ENCODE measurements around the gene PRRX2.

PRRX2 gene

DNA sequence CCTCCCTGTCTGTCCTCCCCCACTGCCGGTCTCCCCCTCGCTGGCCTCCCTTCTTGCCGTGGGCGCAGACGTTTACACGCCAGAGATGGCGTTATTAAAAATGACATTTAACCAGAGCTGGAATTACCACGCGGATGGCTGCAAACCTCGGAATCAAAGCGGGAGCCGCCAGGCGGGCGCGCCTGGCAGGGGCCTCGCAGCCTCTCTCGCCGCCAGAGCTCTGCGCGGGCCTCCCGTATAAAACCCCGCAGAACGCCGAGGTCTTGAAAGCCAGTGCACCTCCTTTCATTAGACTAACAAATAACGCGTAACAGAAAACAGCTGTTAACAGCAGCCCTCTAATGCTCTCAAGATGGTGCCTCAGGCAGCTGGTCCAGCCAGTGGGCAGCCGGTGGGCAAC, 10.2 kb downstream of the PRRX2 start:
- TF ChIP-seq ARNTL (CRISPR knock-in tag; IDR thresholded peaks at IDR 0.05; ENCODE audit: borderline replicate concordance, low read depth), result no peak
- TF ChIP-seq GLIS3 (CRISPR knock-in tag; IDR thresholded peaks at IDR 0.05), result no peak
- no peak for TF ChIP-seq RARB (CRISPR knock-in tag; IDR thresholded peaks at IDR 0.05)
- TF ChIP-seq ZFP30 (CRISPR knock-in tag; IDR thresholded peaks at IDR 0.05), result no peak
- TF ChIP-seq ZNF70 (CRISPR knock-in tag; IDR thresholded peaks at IDR 0.05), result no peak
- TF ChIP-seq CSDC2 (CRISPR knock-in tag; IDR thresholded peaks at IDR 0.05), result no peak
- TF ChIP-seq, protein P1, sequence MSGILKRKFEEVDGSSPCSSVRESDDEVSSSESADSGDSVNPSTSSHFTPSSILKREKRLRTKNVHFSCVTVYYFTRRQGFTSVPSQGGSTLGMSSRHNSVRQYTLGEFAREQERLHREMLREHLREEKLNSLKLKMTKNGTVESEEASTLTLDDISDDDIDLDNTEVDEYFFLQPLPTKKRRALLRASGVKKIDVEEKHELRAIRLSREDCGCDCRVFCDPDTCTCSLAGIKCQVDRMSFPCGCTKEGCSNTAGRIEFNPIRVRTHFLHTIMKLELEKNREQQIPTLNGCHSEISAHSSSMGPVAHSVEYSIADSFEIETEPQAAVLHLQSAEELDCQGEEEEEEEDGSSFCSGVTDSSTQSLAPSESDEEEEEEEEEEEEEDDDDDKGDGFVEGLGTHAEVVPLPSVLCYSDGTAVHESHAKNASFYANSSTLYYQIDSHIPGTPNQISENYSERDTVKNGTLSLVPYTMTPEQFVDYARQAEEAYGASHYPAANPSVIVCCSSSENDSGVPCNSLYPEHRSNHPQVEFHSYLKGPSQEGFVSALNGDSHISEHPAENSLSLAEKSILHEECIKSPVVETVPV (CRISPR knock-in tag; IDR thresholded peaks at IDR 0.05), result no peak
- no peak for TF ChIP-seq ZNF8 (CRISPR knock-in tag; IDR thresholded peaks at IDR 0.05)
- no peak for TF ChIP-seq ZNF565 (CRISPR knock-in tag; conservative IDR thresholded peaks at IDR 0.05; ENCODE audit: low read depth)
- TF ChIP-seq, protein P2, sequence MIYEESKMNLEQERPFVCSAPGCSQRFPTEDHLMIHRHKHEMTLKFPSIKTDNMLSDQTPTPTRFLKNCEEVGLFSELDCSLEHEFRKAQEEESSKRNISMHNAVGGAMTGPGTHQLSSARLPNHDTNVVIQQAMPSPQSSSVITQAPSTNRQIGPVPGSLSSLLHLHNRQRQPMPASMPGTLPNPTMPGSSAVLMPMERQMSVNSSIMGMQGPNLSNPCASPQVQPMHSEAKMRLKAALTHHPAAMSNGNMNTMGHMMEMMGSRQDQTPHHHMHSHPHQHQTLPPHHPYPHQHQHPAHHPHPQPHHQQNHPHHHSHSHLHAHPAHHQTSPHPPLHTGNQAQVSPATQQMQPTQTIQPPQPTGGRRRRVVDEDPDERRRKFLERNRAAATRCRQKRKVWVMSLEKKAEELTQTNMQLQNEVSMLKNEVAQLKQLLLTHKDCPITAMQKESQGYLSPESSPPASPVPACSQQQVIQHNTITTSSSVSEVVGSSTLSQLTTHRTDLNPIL (CRISPR knock-in tag; IDR thresholded peaks at IDR 0.05; ENCODE audit: low read depth), result no peak
- no peak for TF ChIP-seq SNAI2 (CRISPR knock-in tag; IDR thresholded peaks at IDR 0.05)
- TF ChIP-seq PPARA (CRISPR knock-in tag; IDR thresholded peaks at IDR 0.05; ENCODE audit: borderline replicate concordance), result no peak
- TF ChIP-seq, protein P3, sequence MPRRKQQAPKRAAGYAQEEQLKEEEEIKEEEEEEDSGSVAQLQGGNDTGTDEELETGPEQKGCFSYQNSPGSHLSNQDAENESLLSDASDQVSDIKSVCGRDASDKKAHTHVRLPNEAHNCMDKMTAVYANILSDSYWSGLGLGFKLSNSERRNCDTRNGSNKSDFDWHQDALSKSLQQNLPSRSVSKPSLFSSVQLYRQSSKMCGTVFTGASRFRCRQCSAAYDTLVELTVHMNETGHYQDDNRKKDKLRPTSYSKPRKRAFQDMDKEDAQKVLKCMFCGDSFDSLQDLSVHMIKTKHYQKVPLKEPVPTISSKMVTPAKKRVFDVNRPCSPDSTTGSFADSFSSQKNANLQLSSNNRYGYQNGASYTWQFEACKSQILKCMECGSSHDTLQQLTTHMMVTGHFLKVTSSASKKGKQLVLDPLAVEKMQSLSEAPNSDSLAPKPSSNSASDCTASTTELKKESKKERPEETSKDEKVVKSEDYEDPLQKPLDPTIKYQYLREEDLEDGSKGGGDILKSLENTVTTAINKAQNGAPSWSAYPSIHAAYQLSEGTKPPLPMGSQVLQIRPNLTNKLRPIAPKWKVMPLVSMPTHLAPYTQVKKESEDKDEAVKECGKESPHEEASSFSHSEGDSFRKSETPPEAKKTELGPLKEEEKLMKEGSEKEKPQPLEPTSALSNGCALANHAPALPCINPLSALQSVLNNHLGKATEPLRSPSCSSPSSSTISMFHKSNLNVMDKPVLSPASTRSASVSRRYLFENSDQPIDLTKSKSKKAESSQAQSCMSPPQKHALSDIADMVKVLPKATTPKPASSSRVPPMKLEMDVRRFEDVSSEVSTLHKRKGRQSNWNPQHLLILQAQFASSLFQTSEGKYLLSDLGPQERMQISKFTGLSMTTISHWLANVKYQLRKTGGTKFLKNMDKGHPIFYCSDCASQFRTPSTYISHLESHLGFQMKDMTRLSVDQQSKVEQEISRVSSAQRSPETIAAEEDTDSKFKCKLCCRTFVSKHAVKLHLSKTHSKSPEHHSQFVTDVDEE (CRISPR knock-in tag; IDR thresholded peaks at IDR 0.05), result peak; percentile 48; the same call in 1 of the 2 replicates
- peak; percentile 69; the same call in 1 of the 2 replicates for TF ChIP-seq TCF4 (CRISPR knock-in tag; IDR thresholded peaks at IDR 0.05; ENCODE audit: borderline replicate concordance)
- TF ChIP-seq, protein P4, sequence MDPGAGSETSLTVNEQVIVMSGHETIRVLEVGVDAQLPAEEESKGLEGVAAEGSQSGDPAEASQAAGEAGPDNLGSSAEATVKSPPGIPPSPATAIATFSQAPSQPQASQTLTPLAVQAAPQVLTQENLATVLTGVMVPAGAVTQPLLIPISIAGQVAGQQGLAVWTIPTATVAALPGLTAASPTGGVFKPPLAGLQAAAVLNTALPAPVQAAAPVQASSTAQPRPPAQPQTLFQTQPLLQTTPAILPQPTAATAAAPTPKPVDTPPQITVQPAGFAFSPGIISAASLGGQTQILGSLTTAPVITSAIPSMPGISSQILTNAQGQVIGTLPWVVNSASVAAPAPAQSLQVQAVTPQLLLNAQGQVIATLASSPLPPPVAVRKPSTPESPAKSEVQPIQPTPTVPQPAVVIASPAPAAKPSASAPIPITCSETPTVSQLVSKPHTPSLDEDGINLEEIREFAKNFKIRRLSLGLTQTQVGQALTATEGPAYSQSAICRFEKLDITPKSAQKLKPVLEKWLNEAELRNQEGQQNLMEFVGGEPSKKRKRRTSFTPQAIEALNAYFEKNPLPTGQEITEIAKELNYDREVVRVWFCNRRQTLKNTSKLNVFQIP (CRISPR knock-in tag; IDR thresholded peaks at IDR 0.05; ENCODE audit: borderline replicate concordance, low read depth), result no peak
- TF ChIP-seq ESRRG (CRISPR knock-in tag; IDR thresholded peaks at IDR 0.05), result no peak
- TF ChIP-seq ISL1 (CRISPR knock-in tag; IDR thresholded peaks at IDR 0.05), result no peak
- no peak for ATAC-seq

DNA sequence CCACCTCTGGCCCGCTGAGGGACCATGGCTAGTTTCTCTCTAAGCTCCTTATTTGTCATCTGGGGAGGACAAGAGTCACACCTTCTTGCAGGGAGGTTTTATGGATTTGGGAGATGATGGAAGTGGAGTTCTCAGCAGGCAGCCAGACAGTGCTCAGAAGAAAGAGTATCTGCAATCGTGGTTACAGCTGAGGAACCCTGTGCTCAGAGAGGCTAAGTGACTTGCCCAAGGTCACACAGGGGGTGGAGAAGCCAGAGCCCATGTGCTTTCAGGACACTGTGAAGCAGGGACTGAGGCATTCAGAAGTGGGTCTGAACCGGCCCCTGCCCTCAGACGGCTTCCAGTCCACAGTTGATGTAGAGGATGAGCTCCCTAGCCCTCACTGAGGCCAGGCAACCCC, 10.8 kb downstream of the PRRX2 start:
- no peak for ATAC-seq
- TF ChIP-seq, protein P5, sequence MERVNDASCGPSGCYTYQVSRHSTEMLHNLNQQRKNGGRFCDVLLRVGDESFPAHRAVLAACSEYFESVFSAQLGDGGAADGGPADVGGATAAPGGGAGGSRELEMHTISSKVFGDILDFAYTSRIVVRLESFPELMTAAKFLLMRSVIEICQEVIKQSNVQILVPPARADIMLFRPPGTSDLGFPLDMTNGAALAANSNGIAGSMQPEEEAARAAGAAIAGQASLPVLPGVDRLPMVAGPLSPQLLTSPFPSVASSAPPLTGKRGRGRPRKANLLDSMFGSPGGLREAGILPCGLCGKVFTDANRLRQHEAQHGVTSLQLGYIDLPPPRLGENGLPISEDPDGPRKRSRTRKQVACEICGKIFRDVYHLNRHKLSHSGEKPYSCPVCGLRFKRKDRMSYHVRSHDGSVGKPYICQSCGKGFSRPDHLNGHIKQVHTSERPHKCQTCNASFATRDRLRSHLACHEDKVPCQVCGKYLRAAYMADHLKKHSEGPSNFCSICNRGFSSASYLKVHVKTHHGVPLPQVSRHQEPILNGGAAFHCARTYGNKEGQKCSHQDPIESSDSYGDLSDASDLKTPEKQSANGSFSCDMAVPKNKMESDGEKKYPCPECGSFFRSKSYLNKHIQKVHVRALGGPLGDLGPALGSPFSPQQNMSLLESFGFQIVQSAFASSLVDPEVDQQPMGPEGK (CRISPR knock-in tag; IDR thresholded peaks at IDR 0.05; ENCODE audit: borderline replicate concordance), result no peak

DNA sequence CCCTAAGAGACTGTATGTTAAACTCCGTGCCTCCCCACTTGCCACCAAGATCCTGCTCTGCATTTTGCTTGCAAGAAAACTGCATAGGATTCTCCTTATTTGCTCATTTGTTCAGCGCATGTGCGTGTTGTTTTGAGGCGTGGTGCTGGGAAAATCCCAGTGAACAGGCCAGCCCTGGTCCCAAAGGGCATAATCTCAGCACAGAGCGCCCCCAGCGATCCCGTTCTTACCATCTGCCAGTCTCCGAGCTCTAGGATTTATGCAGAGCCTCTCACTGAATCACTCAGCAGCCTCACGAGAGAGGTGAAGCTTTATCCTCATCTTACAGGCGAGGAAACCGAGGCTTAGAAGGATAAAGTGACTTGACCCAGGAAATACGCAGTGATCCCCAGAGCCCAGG, 11.5 kb downstream of the PRRX2 start:
- TF ChIP-seq, protein P2 (CRISPR knock-in tag; IDR thresholded peaks at IDR 0.05; ENCODE audit: low read depth), result no peak
- TF ChIP-seq, protein P4 (CRISPR knock-in tag; IDR thresholded peaks at IDR 0.05; ENCODE audit: borderline replicate concordance, low read depth), result no peak
- TF ChIP-seq, protein P3 (CRISPR knock-in tag; IDR thresholded peaks at IDR 0.05), result no peak
- TF ChIP-seq ESRRG (CRISPR knock-in tag; IDR thresholded peaks at IDR 0.05) (no peak), OSR1 (CRISPR knock-in tag; IDR thresholded peaks at IDR 0.05) (no peak), BACH2 (CRISPR knock-in tag; IDR thresholded peaks at IDR 0.05; ENCODE audit: borderline replicate concordance) (no peak)
- peak; percentile 29 for ATAC-seq
